PC-3 (cell line): ENCODE data around the gene CTNNA3. TPM values are rescaled to one million over a fixed set of nuclear protein-coding genes. Genes with fewer than 3 reads are reported as not detected.

Source experiments
- ATAC-seq: fragments of 200-7000 bp; cut with Tn5 transposase; 2 replicates; pipeline ENCODE4 v1.9.1; 2020; ENCODE audit warnings: mild to moderate bottlenecking, moderate library complexity
- BruUV-seq: library from RNA; stranded (reverse); fragments of 400-500 nt; replicated peaks from 2 replicates; lab custom pipeline; 2021; lab: Mats Ljungman, UMichigan
- CTCF ChIA-PET: fragments of 300-600 bp; sonication (Branson Sonifier 250); formaldehyde crosslinking; loops from one replicate; lab custom pipeline; 2022; ENCODE audit warnings: antibody characterized with exemption; lab: Charles Lee
- POLR2A ChIA-PET: fragments of 300-600 bp; sonication (Branson Sonifier 250); formaldehyde crosslinking; loops from one replicate; lab custom pipeline; 2022; ENCODE audit warnings: antibody characterized with exemption; ENCODE audit not compliant: unreplicated experiment; lab: Charles Lee
- DNase-seq: peaks from one replicate; pipeline ENCODE4 v3.0.0-alpha.2; 2015
- H2AFZ ChIP-seq: fragments of 300-600 bp; sonication (generic); 2 replicates; pipeline ENCODE4 v1.6.0; 2016; ENCODE audit warnings: antibody characterized with exemption, low read length
- H3F3A ChIP-seq: fragments of 300-600 bp; sonication (generic); one replicate; pipeline ENCODE4 v1.6.0; 2017; ENCODE audit warnings: antibody characterized with exemption, low read length, control low read depth, mild to moderate bottlenecking; ENCODE audit not compliant: unreplicated experiment
- H3K27ac ChIP-seq: fragments of 300-600 bp; sonication (generic); 2 replicates; pipeline ENCODE4 v1.5.1; 2016; ENCODE audit warnings: mild to moderate bottlenecking, low read length
- H3K27me3 ChIP-seq: fragments of 300-600 bp; sonication (generic); 2 replicates; pipeline ENCODE4 v1.6.1; 2016; ENCODE audit warnings: low read length, mixed read lengths
- H3K36me3 ChIP-seq: fragments of 300-600 bp; sonication (generic); 2 replicates; pipeline ENCODE4 v1.6.1; 2016; ENCODE audit warnings: low read depth, mixed run types, low read length, mixed read lengths
- H3K4me1 ChIP-seq: fragments of 300-600 bp; sonication (generic); 2 replicates; pipeline ENCODE4 v1.5.1; 2016; ENCODE audit warnings: low read length; ENCODE audit not compliant: insufficient read depth
- H3K4me2 ChIP-seq: fragments of 300-600 bp; sonication (generic); 2 replicates; pipeline ENCODE4 v1.6.0; 2016; ENCODE audit warnings: low read length
- H3K4me3 ChIP-seq: fragments of 300-600 bp; sonication (generic); 2 replicates; pipeline ENCODE4 v1.5.1; 2016; ENCODE audit warnings: mild to moderate bottlenecking, low read length, mixed read lengths
- H3K79me2 ChIP-seq: fragments of 300-600 bp; sonication (generic); 2 replicates; pipeline ENCODE4 v1.6.1; 2017; ENCODE audit warnings: low read length, mixed read lengths
- H3K9ac ChIP-seq: fragments of 300-600 bp; sonication (generic); 2 replicates; pipeline ENCODE4 v1.6.0; 2016; ENCODE audit warnings: mild to moderate bottlenecking, low read length
- H3K9me2 ChIP-seq: fragments of 300-600 bp; sonication (generic); replicated peaks from 2 replicates; pipeline ENCODE4 v1.6.1; 2016; ENCODE audit warnings: mixed run types, low read length, mixed read lengths
- H3K9me3 ChIP-seq: fragments of 300-600 bp; sonication (generic); 2 replicates; pipeline ENCODE4 v1.6.1; 2016; ENCODE audit warnings: low read length, mixed read lengths
- H4K20me1 ChIP-seq: fragments of 300-600 bp; sonication (generic); 2 replicates; pipeline ENCODE4 v1.6.1; 2016; ENCODE audit warnings: low read length, mixed read lengths
- EZH2 ChIP-seq: fragments of 300-600 bp; sonication (generic); IDR thresholded peaks from one replicate; pipeline ENCODE4 v1.6.1; 2017; ENCODE audit warnings: antibody characterized with exemption, mild to moderate bottlenecking, low read length; ENCODE audit not compliant: unreplicated experiment
- EZH2phosphoT487 ChIP-seq: fragments of 300-600 bp; sonication (generic); IDR thresholded peaks from 2 replicates; pipeline ENCODE4 v1.6.1; 2018; ENCODE audit warnings: mild to moderate bottlenecking, antibody characterized with exemption, low read length, borderline replicate concordance
- intact Hi-C: fragments of 100-400 bp; cut with micrococcal nuclease; formaldehyde crosslinking; loops from 2 replicates; pipeline ENCODE4 v1.9.0; 2023
- total RNA-seq: library from RNA; depleted of rRNA; stranded (reverse); fragments of >200 nt; gene quantifications from 2 replicates; pipeline ENCODE4 v1.2.3, GENCODE V29; 2014
- TF ChIP-seq, protein P1 (sequence below): fragments of 300-600 bp; sonication (generic); conservative IDR thresholded peaks from 2 replicates; pipeline ENCODE4 v1.5.1; 2017; ENCODE audit warnings: antibody characterized with exemption, low read depth, mild to moderate bottlenecking, low read length

The CTNNA3 gene
- total RNA-seq, 1 experiment from 2014 or later = 1.9 TPM

DNA sequence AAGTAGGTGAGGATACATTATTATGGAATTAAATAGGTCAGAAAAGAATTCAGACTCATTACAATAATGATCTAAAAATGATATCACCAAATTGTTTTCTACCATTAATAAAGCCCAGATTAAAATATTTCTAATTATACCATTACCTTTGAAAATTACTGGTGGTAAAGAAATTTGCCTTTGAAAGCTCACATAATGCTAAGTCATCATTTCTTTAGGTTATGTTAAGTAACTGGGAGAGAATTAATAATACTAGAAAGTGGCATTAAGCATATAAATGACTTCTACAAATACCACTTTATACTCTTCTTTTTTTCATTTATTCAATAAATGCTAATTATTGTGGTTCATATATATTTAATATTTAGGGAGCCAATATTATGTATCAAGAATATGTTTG lies 1411.4 kb downstream of the CTNNA3 start:
- CTCF ChIA-PET = no interaction called here
- TF ChIP-seq EZH2phosphoT487 = no peak
- TF ChIP-seq, protein P1, sequence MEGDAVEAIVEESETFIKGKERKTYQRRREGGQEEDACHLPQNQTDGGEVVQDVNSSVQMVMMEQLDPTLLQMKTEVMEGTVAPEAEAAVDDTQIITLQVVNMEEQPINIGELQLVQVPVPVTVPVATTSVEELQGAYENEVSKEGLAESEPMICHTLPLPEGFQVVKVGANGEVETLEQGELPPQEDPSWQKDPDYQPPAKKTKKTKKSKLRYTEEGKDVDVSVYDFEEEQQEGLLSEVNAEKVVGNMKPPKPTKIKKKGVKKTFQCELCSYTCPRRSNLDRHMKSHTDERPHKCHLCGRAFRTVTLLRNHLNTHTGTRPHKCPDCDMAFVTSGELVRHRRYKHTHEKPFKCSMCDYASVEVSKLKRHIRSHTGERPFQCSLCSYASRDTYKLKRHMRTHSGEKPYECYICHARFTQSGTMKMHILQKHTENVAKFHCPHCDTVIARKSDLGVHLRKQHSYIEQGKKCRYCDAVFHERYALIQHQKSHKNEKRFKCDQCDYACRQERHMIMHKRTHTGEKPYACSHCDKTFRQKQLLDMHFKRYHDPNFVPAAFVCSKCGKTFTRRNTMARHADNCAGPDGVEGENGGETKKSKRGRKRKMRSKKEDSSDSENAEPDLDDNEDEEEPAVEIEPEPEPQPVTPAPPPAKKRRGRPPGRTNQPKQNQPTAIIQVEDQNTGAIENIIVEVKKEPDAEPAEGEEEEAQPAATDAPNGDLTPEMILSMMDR = no peak
- TF ChIP-seq EZH2 = no peak
- BruUV-seq = no TSS peak
- Histone ChIP-seq H2AFZ (no peak overlapping the region), H3K9me3 (no peaks in the 10 kb centered on the region), H3K4me1 (no peaks in the 10 kb centered on the region), H3K27ac (no peak overlapping the region), H3K36me3 (no peaks in the 10 kb centered on the region), H3K4me2 (no peak overlapping the region), H3K9me2 (no peaks in the 10 kb centered on the region), H4K20me1 (no peaks in the 10 kb centered on the region), H3K27me3 (no peaks in the 10 kb centered on the region), H3K9ac (no peak overlapping the region), H3K79me2 (no peaks in the 10 kb centered on the region), H3F3A (no peaks in the 10 kb centered on the region), H3K4me3 (no peak overlapping the region)
- DNase-seq (no peak), ATAC-seq (no peak)
- POLR2A ChIA-PET = no interaction called here
- intact Hi-C loops = no loop called here

DNA sequence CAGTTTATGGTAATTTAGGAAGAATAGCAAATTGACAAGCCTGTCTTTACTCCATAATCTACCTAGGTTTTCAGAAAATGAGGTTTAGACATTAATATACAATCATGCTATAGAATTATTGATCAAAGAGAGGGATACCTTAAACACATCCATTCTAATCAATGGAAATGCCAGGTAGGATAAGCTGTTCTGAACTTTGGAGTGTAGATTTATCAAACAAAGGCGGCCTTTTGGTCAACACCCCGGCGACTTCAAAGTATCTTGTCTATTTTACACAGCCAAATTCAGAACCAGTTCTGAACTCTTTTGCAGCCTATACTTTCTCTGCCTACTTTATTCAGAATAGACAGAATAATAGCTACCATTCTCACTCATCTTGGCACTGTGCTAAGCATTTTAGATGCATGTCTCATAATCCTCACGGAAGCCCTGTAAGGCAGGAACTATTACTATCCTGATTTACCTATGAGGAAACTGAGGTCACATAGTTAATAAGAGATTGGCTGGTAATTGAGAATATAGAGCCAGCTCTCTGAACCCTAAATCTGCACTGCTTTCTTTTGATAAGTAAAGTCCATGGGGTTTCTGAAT lies 1412.0 kb downstream of the CTNNA3 start:
- H3K27me3 ChIP-seq = no peaks in the 10 kb centered on the region
- no peaks in the 10 kb centered on the region for H3F3A ChIP-seq
- H2AFZ ChIP-seq = no peak overlapping the region
- no peak overlapping the region for H3K4me3 ChIP-seq
- no peaks in the 10 kb centered on the region for H3K4me1 ChIP-seq
- TF ChIP-seq, protein P1 = no peak
- no peak for TF ChIP-seq EZH2phosphoT487
- TF ChIP-seq EZH2 = no peak
- no peak overlapping the region for H3K4me2 ChIP-seq
- no peaks in the 10 kb centered on the region for H3K36me3 ChIP-seq
- no peak overlapping the region for H3K9ac ChIP-seq
- no TSS peak for BruUV-seq
- no peaks in the 10 kb centered on the region for H4K20me1 ChIP-seq
- no peaks in the 10 kb centered on the region for H3K9me2 ChIP-seq
- POLR2A ChIA-PET = interaction anchor here (0.6 kb wide), 1 partner anchor 749 kb away, joined by 6 read pairs; no protein-coding TSS in a partner anchor
- H3K27ac ChIP-seq = no peak overlapping the region
- no peaks in the 10 kb centered on the region for H3K9me3 ChIP-seq
- CTCF ChIA-PET = no interaction called here
- DNase-seq = no peak
- ATAC-seq = no peak
- intact Hi-C loops = no loop called here
- H3K79me2 ChIP-seq = no peaks in the 10 kb centered on the region

DNA sequence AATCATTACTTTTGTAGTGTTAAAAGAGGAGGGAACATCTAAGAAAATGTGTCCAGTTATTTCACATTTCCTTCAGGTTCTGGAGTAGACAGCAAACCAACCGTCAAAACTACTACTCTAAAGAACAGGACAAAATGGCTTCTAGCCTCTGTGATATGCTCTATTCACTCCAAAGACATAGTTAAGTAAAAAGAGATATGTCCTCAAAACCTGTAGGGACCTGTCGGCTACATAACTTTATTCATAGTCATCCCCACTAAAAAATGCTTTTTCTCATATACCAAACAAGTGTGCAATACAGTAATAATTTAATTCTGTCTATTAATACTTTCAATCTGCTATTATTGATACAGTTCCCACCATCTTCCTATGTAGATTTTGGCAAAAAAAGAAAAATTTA lies 1412.9 kb downstream of the CTNNA3 start:
- H4K20me1 ChIP-seq = no peaks in the 10 kb centered on the region
- H3K9me3 ChIP-seq = no peaks in the 10 kb centered on the region
- TF ChIP-seq, protein P1 = no peak
- TF ChIP-seq EZH2phosphoT487 (no peak), EZH2 (no peak)
- no TSS peak for BruUV-seq
- H3K36me3 ChIP-seq = no peaks in the 10 kb centered on the region
- no peak overlapping the region for H3K27ac ChIP-seq
- DNase-seq (no peak), ATAC-seq (no peak)
- H3K9ac ChIP-seq = no peak overlapping the region
- no peaks in the 10 kb centered on the region for H3K79me2 ChIP-seq
- intact Hi-C loops = no loop called here
- no peak overlapping the region for H2AFZ ChIP-seq
- no peak overlapping the region for H3K4me3 ChIP-seq
- ChIA-PET CTCF (no interaction called here), POLR2A (no interaction called here)
- no peaks in the 10 kb centered on the region for H3K27me3 ChIP-seq
- H3K4me2 ChIP-seq = no peak overlapping the region
- H3F3A ChIP-seq = no peaks in the 10 kb centered on the region
- H3K4me1 ChIP-seq = no peaks in the 10 kb centered on the region
- H3K9me2 ChIP-seq = no peaks in the 10 kb centered on the region
